Activated CD8-positive, alpha-beta memory T cell treated with anti-CD3 and anti-CD28 coated beads, Interleukin-2, amount 50 U/mL, for 24 hours (primary cell): ENCODE results near the gene CD320.
"Not testable (repeated sequence)": the region's sequence is repeated elsewhere in the genome, so short reads cannot be mapped to it uniquely, and the experiment has no call there.

ENCODE experiments used
- DNase-seq: peaks from one replicate; pipeline ENCODE4 v3.0.0-alpha.2; 2020; ENCODE audit errors: extremely low read depth

CD320 gene

DNA sequence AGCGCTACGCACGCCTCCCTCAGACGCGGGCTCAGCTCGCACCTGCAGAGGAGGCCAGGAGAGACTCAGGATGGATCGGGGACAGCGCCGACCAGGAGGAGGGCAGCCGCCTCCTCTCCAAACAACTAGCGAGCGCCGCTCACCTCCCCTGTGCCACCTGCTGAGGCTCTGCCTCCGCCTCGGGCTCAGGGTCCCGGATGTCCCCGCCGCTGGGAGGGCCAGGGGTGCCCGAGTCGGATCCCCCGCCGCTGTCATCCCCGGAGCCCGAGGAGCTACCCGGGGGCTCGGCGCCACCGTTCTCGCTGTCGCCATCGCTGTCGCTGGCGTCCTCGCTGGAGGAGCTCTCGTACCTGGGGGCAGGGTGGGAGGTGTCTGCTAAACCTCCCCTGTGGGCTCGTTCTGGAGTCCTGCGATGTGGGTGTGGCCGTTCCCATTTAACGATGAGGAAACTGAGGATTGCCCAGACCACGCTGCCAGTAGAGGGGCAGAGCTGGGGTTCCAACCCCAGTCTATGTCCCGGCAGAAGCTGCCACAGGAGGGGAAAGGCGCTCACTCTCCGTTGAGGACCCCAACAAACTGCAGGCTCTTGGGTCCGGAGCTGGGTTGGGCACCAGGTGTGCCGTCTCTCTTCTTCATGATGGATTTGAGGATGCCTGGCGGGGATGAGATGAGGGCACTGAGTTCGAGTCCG is 25.8 kb upstream of the CD320 start:
- DNase-seq, result no peak

DNA sequence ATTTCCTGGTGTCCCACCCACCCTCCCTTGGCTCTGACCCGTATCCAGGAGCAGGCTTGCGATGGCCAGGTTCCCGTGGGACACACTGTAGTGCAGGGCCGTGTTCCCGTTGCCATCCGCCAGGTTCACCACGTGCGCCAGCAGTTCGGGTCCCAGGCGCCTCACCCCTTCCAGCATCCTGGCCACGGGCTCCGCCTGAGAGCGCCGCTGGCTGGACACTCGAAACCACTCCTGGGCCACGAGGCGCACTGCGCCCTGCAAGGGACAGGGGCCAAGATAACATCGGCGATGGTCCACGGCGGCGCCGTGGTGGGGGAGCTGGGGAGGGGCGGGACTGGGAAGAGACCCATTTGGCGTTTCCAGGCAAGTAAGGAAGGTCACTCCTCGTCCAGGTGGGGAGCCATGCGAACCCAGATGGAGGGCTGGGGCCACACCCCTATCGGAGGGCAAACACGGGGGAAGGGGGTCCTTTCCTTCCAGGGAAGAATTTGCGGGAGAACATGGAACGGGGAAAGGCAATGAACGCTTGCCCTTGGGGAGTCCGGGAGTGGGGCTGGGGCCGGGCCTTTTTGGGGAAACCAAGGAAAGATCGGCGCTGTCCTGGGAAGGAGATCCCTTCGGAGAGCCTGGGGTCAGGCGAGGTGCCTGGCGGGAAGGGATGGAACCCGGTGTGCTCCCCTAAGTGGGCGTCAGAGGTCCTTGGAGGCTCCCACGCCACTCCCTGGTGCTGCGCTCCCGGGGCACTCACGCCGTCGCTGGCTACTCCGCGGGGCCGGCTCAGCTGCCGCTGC is 25.0 kb upstream of the CD320 start:
- no peak for DNase-seq

DNA sequence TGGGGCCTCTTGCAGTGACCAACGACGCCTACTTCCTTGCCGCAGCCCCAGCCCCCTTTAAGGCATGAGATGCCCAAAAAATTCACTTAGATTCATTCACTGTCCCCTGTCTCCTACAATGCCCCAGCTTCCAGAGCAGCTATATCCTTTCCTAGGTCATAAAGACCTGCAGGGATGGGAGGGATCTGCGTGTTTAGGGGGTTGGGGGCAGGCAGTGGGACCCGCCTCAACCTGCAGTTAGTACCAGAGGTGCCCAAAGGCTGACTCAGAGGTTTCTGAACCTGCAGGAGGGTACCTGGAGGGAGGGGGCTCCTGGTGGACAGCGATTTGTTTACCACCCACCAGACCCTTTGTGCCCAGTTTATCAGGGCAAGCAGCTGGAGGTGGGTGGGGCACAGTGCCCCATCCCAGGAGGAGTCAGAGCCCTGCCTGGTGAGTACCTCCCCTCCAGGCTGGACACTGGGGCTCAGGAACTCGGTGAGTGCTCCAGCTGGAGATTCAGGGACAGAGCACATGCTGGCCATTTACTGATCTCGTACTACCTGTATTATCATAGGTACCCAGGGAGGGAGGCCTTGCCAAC is 23.2 kb upstream of the CD320 start:
- no peak for DNase-seq

- DNase-seq, result no peak
Measured at GRCh38 chr19:8329996-8330395, 21.8 kb upstream of the CD320 start.

DNA sequence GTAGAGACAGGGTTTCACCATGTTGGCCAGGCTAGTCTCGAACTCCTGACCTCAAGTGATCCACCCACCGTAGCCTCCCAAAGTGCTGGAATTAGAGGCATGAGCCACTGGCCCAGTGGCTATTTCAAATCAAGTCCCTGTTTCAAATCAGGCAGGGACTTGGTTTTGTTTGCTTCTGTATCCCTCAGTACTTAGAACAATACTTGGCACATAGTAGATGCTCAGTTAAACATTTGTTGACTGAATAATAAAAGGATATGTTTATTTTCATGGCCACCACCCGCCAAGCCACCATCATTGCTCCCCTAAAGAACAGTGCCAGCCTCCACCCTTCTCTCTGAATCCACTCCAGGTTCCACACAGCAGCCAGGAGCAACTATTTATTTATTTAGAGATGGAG is 17.3 kb upstream of the CD320 start:
- no peak for DNase-seq

GRCh38 chr19:8324186-8325050 is 16.3 kb upstream of the CD320 start:
- no peak for DNase-seq

DNA sequence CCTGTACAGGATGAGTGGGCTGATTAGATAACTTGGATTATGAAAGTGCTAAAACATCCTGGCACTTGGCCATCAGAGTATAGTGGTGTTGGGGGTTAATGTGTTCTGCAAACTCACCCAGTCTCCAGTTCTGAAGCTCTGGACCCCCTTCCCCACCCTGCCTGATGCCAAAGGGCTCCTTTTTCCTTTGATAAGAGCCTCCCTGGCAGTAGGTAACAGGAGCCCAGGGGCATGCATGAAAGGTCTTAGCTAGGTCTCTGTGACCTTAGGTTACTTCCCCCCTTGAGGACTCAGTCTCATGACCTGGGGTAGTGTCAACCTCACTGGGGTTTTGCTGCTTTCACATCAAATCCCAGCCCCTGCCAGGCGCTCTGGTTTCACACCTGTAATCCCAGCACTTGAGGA is 15.6 kb upstream of the CD320 start:
- no peak for DNase-seq

DNA sequence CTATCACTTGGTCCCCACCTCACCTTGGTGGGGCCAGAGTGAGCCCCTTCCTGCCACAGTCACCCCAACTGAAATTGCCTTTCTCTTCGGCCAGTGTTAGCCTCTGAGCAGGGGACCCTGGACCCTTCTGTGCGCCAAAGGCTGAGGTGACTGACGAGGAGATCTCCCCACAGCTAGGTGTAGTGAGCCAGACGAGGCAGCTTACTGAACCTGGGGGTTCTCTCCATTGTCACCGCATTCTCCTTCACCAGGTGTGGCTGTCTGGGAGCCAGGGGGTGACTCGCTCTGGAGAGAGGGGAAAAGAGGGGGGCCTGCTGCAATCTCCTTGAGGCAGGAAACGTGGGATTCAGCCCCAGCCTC is 14.5 kb upstream of the CD320 start:
- DNase-seq, result no peak

GRCh38 chr19:8321986-8322637 is 14.0 kb upstream of the CD320 start:
- no peak for DNase-seq

DNA sequence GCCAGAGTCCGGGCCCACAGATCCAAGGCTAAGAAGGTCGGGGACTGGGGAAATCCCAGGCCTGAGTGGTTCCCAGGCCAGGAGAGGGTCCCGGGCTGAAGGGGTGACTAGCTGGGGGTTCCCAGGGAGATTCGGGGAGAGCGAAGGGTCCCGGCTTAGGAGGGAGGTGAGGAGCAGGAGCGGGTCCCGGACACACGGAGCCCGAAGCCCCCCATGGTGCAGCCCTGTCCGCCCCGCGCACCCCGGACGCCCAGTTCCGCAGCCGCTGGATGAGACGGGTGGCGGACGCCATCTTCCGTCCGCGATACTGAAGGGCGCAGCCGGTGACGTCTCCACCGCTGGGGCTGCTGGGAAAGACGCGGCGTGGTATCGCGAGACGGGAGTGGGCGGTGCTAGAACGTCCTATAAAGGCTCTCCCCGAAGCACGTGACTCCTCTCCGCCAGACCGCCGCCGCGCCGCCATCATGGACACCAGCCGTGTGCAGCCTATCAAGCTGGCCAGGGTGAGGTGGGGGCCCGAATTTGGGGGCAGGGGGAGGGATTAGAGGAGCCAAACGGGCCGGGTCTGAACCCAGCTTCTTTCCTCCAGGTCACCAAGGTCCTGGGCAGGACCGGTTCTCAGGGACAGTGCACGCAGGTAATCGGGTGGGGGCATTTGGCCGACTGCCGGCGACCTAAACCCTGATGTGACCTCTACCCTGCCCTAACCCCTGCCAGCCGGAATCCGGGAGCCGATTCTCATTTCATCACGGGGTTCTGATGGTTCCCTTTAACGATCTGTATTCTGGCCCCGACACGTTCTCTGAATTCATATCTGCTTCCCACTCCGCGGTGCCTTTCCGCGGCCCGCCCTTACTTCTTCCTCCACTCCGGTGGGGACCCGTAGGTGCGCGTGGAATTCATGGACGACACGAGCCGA is 13.2 kb upstream of the CD320 start, which contains the start of the genes NDUFA7 and RPS28:
TSS of gene NDUFA7 (minus strand) at position 309 of the 919 bp plus-strand sequence. CDS start at position 292, 17 bp downstream.
TSS of gene RPS28 (plus strand) at position 430 of the 919 bp plus-strand sequence. CDS start at position 465, 35 bp downstream.
- DNase-seq, result peak; percentile 87

DNA sequence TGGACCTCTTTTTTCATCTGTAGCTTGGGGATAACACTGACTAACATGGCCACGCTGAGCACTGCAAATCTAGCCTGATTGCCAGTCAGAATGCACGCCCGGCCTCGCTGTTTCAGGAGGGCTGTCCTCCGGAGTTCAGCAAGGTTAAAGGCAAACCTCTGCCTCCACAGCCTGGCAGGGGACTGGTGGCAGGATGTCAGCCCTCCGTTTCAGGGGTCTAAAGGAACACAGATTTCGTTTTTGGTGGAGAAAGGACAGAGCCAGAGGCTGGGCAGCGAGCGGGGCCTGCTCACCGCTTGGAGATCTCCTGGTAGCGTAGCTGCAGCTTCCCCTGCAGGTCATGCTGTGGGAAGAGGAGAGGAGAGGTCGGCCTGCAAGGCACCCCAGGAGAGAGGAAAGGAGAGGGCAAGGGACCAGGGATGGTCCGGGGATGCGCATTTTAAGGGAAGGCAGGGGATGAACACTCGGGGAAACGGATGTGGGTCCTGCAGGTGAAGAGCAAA is 12.5 kb upstream of the CD320 start:
- DNase-seq, result no peak

GRCh38 chr19:8319807-8320520 is 11.8 kb upstream of the CD320 start:
- DNase-seq, result no peak

DNA sequence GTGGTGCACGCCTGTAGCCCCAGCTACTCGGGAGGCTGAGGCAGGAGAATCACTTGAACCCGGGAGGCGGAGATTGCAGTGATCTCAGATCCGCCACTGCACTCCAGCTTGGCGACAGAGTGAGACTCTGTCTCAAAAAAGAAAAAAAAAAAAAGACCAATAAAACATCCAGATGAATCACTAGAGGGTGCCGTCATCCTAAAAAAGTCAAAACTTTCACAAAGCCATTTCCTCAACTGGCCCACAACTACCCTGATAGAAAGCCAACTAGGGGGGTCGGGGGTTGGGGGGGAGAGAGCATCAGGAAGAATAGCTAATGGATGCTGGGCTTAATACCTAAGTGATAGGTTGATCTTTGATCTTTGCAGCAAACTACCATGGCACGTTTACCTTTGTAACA is 10.7 kb upstream of the CD320 start:
- not testable (repeated sequence) for DNase-seq

DNA sequence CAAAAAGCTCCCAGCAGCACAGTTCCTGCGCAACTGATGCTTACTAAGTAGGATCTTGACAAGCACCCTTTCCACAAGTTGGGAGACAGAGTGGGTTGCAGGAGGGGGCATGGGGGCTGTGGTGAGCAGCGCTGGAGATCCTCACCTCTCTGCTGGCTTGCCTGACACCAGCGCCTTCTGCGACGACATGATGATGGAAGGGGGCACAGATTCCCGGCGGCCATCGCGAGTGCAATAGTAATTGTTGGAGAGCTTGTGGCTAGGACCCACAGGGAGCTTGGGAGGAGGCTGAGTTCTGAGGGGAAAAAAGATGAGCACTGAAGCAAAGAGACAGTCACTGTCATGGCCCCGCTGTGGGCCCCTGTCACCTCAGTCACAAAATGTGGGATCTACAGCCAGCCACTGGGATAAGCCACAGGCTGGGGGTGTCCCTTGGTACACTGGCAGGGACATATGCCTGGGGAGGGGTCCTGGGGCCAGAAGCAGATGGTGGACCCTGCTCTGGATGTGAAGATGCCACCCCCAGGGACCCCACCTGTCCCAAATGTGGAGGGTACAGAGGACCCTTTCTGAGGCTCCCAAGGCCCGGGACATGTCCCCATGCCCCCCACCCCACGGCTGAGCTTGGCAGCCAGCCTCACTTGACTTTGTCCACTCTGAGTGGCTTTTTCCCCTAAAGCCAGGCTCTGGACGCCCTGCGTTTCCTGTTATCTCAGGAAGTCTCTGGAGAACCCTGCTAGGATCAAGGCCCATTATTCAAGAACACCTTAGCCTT is 8.4 kb upstream of the CD320 start:
- DNase-seq, result no peak

GRCh38 chr19:8314981-8315640 is 7.0 kb upstream of the CD320 start:
- DNase-seq, result not testable (repeated sequence)

DNA sequence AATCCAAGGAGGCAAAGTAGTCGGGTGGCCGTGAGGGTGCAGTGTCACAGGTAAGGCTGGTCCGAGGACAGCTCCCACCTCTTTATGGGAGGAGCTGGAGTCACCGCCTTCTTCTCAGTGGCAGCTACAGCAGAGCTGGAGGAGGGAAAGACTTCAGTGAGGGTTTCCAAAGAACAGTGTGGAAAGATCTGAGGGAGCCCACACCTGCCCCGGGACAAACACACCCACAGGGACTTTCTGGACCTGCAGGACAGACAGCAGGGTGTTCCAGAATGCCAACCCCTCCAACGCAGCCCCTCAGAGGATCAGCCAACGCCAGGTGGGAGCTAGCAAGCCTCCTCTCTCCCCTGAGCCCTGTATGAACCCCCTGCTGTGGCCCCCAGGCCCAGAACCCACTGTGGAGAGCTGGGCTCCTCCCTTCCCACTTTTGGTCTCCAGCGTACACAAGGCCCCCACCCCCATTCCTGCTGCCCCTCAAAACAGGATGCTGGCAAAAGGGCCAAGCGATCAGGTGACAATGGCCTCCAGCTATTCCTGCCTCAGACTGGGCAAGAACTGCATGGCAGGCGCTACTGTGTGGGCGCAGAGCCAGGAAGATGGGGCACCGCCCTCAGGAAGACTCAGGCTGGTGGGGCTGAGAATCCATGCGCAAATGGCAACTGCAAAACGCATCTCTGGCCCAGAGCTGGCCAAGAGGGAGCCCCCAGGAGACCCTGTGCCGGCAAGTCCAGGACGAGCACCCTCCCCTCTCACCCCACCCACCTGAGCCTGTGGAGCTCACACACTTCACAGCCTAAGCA is 3.5 kb upstream of the CD320 start:
- DNase-seq, result no peak
